NB4 (cell line): Measurements from ENCODE around the gene SRRD.

Experiments used
- MYC ChIP-seq: IDR thresholded peaks from 2 replicates; pipeline ENCODE4 v1.6.1; 2011; ENCODE audit warnings: low read depth, low read length
- POLR2A ChIP-seq: IDR thresholded peaks from 2 replicates; pipeline ENCODE4 v1.6.1; 2011; ENCODE audit warnings: mild to moderate bottlenecking; ENCODE audit not compliant: insufficient read length; ENCODE audit errors: extremely low read depth
- TF ChIP-seq, protein P1 (sequence below): IDR thresholded peaks from one replicate; pipeline ENCODE4 v1.5.1; 2012; ENCODE audit warnings: low read depth, low read length

DNA sequence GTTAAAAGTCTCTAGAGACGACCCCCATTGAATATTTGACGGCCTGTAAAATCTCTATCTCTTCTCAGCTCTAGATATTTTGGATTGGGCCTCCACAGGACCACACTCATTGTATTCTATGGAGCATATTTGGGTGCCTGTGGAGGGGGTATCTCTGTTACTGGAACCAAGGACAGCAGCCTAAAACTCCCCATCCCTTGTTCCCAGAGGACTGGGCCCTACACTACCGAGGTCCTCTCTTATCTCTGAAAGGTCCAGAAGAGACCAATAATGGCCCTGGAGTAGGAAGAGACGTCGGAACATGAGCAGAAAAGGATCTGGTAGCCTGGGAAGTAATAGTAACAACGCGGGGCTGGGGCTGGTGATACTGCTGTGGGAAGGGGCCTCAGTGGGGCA is 636 bp upstream of the SRRD start:
- TF ChIP-seq POLR2A: no peak
- TF ChIP-seq, protein P1, sequence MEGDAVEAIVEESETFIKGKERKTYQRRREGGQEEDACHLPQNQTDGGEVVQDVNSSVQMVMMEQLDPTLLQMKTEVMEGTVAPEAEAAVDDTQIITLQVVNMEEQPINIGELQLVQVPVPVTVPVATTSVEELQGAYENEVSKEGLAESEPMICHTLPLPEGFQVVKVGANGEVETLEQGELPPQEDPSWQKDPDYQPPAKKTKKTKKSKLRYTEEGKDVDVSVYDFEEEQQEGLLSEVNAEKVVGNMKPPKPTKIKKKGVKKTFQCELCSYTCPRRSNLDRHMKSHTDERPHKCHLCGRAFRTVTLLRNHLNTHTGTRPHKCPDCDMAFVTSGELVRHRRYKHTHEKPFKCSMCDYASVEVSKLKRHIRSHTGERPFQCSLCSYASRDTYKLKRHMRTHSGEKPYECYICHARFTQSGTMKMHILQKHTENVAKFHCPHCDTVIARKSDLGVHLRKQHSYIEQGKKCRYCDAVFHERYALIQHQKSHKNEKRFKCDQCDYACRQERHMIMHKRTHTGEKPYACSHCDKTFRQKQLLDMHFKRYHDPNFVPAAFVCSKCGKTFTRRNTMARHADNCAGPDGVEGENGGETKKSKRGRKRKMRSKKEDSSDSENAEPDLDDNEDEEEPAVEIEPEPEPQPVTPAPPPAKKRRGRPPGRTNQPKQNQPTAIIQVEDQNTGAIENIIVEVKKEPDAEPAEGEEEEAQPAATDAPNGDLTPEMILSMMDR: no peak
- TF ChIP-seq MYC: no peak
